HG03460 (cell line): ENCODE data around the gene CNNM1.

ENCODE experiments used
- ATAC-seq: cut with Tn5 transposase; IDR thresholded peaks from one replicate; pipeline ENCODE4 v1.9.1; 2021; ENCODE audit not compliant: unreplicated experiment

The CNNM1 gene

GRCh38 chr10:99412099-99412498, 82.9 kb downstream of the CNNM1 start:
- no peak for ATAC-seq

DNA sequence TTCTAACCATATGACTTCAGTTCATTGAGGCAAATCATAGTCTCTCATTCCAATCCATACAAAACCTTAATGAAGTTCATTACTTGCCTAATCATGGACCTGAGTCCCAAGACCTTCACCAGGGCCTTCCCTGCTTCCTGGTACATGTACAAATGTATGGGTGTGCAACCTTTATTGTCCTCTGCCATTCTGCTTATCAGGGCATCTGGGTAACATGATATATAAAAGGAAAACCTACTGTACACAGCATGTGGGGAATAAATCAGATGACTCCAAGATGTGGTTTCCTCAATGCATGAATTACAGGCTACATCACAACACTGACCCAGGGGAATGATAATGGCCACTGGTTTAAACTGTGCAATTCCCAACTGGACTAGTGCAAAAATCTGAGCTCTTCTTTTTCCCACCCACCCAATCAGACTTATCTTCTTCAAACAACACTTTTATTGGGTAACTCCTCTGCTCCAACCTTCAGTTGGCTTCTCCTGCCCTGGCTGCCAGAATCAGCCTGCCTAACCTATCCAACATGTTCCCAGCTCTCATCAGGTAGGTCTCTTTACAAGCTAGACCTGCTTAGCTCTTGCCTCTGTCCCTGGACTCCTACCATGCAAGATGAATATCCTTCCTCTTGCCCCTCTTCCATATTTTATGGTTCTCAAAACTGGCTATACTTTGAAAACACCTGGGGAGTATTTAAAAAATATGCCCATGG, 89.9 kb downstream of the CNNM1 start:
- ATAC-seq: no peak

- ATAC-seq: no peak
These were observed 90.5 kb downstream of the CNNM1 start for GRCh38 chr10:99419688-99420087.

DNA sequence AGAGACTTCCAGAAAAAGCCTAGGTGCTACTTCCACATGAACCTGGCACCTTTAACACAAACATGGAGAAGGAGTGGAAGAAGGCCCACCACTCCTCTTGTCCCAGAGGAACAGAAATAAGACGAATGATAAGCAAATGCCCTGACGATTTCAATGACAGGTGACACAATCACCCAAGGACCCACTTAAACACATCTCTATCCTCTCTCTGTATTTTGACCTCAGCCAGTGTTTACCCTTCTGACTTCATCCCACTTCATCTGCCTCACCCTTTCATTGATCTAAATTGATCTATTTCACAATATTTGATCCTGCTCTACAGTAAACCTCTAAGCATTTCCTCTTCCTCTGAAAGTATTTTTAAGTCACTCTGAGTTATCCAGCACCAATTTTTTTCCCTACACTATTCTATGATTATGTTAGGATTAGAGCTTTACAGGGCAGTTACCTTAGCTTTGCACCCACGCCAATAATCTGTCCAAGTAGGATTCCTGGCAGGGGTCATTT, 92.1 kb downstream of the CNNM1 start:
- no peak for ATAC-seq

DNA sequence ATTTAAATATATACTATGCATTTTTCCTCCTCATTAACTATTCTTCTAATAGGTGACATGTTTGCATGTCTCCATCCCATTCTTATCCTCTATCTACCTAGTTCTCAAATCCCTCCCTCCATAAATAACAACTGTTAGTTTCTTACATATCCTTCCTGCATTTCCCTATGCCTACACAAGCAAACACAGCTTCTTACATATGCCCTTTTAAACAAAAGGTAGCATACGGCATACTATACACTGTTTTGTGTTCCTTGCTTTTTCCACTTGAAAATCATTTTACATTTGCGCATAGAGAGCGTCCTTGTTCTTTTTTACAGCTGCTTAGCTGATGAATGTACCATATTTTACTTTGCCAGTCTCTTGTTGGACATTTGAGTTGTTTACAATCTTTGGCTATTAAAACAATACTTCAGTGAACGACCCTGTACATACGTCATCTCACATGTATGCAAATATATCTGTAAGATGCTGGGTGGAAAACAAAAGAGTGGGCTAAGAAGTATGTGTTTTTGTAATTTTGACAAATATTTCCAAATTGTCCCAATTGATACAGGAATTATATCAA, 93.5 kb downstream of the CNNM1 start:
- ATAC-seq: no peak

GRCh38 chr10:99424656-99425055, 95.5 kb downstream of the CNNM1 start:
- no peak for ATAC-seq

DNA sequence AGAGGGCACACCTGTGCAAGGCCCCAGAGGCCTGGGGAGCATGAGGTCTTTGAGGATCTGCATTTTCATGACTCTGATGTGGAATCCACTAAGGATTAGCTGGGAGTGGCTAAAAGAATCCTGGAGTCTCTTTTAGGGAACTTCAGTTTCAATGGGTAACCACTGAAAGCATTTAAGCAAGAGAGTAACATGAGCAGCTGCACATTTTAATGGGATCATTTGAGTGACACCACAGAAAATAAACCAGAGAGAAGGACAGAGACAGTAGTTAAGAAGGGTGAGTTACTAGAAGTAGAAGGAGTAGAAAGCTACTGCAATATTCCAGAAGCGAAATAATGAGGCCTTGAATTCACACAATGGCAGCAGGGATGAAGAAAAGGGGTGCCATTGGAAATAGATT, 96.0 kb downstream of the CNNM1 start:
- no peak for ATAC-seq

DNA sequence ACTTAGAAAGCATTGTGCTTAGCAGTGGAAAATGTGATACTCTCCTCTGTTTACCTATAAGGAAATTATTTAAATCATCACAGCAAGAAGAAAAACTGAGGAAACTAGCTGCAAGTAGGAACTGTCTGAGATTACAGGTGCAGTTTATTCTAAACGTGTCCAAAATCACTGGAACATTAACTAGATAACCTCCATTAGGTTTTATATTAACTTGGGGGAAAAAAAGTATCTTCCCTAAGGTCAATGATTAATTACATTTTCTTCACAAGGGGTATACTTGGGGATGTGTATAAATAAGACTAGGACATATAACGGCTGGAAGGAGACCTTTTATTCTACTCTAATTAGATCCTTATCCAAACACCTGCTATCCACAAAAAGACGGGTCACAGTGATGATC, 97.5 kb downstream of the CNNM1 start:
- ATAC-seq: no peak

DNA sequence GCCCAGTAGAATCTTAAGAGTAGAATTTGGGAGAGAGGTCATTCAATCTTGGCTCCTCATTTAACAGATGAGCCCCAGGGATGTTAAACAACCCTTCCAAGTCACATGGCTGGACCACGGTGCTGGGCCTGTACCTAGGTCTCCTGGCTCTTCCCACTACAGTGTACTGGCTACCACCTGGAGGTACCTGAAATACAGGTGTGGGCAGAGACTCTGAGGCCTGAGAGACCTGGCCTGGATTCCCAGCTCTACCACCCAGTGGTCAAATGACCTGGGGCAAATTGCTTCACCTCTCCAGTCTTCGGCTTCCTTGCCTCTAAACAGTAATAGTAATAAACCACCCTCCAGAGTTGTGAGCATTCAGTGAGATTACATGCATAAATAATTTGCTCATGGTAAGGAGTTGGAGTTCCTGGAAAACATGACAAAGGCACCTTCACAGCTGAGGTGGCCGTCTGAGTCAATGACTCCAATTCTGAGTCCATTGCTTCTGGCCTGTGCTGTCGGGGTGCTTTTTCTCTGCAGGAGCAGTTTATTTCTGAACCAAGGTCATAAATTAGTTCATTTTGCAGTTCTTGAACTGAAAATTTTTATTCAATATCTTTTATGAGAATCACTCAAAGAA, 98.5 kb downstream of the CNNM1 start:
- ATAC-seq: no peak

DNA sequence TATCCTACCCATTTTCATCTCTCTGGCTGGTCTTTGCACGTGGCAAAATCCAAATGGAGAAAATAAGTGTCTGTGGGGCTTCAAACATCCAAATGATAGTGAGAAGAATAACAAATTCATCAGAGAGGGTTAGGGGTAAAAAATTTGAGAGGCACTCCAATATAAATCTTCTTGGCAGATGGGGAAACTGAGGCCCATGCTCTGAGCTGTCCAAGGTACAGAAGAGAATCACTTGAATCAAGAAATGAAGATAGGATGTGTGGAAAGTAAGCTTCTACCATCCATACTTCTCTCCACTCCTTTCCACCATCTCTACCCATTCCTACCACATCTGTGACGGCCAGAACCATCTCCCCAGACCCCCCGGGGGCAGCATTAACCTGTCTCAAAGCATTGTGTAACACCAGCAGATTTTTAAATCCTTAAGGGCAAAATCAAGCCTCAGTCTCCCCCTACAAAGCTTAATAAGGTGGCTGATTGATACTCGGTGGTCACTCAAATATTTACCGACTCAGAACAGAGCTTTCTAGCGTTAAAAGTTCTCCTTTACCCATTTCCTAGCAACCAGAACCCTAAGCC, 100.5 kb downstream of the CNNM1 start:
- ATAC-seq: no peak

GRCh38 chr10:99430116-99430450, 100.9 kb downstream of the CNNM1 start:
- peak; percentile 9 for ATAC-seq

DNA sequence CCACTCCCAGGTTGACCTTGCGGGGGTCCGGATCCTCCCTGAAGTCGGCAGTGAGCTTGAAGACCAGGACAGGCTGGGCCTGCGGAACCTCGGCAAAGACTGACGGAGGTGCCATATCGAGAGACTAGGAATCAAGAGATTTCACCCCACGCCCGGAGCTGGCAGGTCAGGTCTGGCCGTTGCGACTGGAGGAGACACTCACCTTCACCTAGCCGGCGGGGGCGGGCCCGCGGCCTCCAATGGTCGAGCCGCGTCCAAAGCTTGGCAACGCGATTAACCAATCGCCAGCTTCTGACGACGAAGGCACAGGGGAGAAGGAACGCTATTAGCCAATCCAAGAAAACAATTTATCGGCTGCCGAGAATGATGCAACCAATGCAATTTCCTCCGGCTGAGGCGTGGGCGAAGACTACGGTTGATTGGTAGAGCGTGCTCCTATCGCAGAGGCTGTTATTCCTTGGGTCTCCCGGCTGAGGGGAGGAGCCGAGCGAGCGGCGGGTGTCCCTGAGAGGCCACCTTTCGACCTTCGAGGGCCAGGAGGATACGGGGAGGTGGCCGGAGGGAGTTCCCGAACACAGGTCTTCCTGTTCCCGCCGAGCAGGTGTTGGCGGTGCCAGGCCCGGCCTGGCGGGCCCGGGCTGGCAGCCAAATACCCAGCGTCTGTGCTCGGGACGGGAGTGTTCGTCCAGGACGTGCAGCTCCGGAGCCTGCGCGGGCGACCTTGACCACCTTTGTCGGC, 101.5 kb downstream of the CNNM1 start, which contains the start of gene GOT1:
Gene GOT1, minus strand, starts transcription at position 174 of the 739 bp plus-strand sequence. Its CDS starts 59 bp downstream, at position 115.
- peak; percentile 96 for ATAC-seq

DNA sequence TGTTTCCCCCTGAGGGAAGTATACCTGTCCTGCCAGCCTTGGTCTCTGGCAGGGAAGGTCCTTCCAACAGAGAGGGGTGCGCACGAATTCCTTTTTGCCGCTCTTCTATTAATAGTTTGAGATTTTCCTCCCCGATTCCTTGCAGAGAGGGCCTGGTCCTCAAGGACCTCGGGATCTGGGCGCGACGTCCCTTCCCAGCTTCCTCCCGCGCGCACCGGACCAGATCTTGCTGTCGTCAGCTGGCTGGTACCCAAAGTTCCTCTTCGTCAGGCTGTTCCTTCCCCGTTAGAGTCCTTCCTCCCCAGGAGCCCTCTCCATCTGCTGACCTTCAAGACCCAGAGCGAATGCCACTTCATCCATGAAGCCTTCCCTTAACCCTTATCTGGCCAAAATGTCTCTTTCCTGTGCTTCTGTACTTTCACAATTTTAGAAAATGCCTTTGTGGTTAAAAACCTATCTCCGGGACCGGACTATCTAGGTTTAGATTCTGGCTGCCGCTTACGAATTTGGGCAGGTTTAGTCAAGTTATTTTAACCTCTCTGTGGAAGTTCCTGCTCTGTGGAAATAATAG, 102.1 kb downstream of the CNNM1 start:
- ATAC-seq: no peak

DNA sequence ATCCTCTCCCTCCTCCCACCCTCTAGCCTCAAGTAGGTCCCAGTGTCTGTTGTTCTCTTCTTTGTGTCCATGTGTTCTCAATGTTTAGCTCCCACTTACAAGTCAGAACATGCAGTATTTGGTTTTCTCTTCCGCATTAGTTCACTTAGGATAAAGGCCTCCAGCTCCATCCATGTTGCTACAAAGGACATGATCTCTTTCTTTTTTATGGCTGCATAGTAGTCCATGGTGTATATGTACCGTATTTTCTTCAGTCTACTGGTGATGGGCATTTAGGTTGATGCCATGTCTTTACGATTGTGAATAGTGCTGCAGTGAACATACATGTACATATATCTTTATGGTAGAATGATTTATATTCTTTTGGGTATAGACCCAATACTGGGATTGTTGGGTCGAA, 102.9 kb downstream of the CNNM1 start:
- no peak for ATAC-seq

- no peak for ATAC-seq
These were observed 103.7 kb downstream of the CNNM1 start for GRCh38 chr10:99432881-99433280.

DNA sequence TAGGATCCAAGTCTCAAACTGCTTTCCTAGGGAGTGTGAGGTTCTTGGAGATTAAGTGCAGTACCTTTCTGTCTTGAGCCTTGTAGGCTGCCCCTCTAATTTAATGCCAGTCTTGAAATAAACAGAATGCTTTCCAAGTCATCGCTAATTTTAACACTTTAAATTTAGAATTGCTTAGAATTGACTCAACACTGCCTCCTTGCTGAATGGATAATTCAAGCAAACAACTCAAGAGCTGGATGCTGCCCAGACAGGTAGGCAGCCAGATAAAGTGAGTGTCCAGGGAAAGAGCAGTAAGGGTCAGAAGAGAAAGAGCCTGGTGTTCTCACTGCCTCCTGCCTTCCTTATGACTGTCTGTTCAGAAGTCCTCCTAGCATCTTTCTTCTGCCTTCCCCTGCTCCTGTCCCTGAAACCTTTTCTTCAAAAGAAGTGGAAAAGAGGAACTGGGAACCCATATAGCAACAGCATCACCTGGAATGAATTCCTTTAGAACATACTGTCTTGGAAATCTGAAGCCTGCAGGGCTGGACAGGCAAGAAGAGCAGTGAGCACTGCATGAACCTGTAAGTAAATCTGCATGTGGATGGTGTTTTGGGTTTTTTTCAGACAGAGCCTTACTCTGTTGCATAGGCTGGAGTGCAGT, 104.3 kb downstream of the CNNM1 start:
- no peak for ATAC-seq

DNA sequence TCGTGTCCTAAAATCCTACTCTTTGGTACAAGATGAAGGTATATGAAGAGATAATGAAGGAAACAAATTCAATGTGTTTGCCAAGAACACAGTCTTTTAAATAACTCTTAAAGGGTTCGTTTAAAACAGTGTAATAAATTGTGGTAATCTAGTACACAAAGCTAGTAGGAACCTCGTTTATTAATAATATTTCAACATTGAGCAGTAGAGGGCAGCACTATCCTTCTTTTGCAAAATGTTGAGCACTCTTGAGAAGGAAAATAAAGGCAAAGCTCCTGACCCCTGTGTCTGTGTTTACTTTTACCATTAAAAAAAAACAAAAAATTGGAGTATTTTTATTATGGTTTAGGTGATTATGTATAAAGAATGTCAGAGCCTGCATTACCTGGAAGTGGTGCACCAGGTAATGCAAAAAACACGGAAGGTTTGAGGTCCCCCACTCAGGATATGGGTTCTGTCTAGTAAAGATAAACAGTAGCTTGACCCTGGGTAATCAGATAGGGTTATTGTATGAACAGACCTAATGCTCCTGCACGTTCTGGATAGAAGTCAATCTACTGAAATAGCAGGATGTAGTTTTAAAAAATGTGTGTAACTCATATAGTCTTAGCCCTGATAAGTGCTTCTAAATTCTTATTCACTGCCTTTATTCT, 107.0 kb downstream of the CNNM1 start:
- ATAC-seq: peak; percentile 48

DNA sequence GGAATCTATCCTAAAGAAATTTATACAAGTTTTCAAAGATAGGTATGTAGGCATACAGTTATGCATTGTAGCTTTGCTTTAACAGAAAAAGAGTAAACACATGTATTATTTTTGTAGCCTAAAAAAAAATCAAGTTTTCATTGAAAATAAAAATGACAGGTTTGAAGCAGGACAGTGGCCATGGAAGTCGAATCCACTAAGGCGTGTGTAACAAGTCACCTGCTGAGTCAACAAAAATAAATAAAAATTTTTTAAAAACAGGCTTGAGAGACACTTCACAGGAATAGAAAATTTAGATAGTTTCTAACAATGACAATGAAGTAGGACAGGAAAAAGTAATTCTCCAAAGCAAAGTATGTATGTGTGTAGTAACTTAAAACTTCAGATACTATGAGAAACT, 109.7 kb downstream of the CNNM1 start:
- no peak for ATAC-seq

- ATAC-seq: no peak
These were observed 113.2 kb downstream of the CNNM1 start for GRCh38 chr10:99442394-99442793.

GRCh38 chr10:99443500-99443899, 114.3 kb downstream of the CNNM1 start:
- ATAC-seq: no peak
